GM18526 (cell line): ENCODE measurements around the gene GNG2.

ENCODE experiments used
- POLR2A ChIP-seq: IDR thresholded peaks from 3 replicates; pipeline ENCODE4 v1.6.1; 2011; ENCODE audit not compliant: insufficient read length; ENCODE audit errors: extremely low read depth

GNG2 gene

DNA sequence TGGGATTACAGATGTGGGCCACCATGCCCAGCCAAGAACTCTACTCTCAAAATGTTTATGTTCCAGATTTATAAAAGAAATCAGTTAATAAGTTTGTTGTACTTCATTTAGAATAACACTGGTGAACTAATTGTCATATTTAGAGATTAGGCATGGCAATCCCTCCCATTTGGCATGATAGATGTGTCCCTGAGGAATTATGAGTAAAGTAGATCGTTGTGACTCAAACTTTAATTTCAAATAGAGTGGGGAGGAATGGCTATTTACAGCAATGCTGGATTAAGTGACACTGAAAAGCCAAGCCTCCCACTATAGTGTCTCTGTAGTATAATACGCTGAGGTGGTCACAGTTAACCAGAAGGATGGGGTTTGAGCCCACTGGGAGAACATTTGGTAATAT lies 89.6 kb downstream of the GNG2 start:
- TF ChIP-seq POLR2A: no peak

DNA sequence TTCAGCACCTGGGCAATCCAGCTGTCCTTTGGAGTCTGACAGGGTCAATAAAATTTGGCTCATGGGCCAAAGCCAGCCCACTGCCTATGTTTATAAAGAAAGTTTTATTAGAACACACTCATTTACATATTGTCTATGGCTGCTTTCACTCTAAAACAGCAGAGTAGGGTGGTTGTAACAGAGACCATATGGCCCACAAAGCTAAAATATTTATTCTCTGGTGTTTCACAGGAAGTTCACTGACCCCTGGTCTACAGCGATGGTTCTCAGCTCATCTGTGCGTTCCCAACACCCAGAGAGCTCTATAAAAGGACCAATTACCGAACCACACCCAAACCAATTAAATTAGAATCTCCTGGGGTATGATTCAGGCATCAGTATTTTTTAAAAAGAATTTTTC lies 91.2 kb downstream of the GNG2 start:
- TF ChIP-seq POLR2A: no peak

DNA sequence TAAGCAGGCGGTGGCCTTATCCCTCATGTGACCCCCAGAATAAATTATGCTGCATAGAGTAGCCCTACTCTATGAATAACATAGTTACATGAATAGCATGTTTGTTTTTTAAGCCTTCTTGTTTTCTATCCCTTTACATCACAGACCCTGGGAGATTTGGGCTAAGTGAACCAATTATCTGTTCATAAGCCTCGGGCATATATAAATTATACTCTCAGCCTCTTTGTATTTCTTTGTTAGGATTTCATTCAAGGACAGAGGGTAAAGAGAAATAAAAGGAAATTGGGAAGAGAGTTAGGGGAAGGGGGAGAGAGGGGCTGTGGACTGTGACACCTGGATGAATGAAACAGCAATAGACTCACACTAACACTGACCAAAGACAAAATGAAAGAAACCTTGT lies 93.6 kb downstream of the GNG2 start:
- TF ChIP-seq POLR2A: no peak

DNA sequence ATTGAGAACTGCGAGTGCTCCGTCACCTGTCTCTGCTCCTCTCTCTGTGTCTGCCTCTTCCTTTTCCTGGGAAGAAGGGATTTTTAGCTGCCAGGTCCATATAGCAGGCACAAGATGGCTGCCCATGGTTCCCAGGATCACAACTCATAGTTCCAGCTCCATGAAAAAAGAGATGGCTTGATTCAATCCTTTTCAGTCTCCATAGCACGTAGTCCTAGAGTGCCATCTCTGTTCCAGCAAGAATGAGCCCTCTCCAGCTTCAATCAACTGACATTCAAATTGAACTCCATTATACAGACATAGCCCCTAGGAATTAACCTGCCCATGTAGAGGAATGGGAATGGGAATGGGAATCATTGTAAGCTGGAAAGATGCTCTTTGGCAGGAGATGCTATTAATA lies 94.2 kb downstream of the GNG2 start:
- TF ChIP-seq POLR2A: no peak

DNA sequence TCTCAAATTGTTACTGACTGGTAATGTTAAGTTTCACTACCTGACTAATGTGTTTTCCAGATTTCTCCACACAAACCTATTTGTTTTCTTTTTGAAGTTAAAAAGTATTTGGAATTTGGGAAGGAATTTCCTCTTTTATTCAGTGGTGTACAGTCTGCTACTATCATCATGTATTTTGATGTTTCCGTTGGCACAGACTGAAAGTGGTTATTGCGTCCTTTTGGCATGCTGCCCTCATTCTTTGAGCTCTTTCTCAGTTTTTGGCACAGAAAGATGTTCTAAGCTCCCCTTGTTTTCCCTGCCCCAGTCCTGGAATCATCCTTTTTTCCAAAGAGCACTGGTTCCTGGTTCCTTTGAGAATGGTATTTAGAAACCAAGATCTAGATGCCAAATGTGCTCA lies 97.5 kb downstream of the GNG2 start:
- TF ChIP-seq POLR2A: no peak

DNA sequence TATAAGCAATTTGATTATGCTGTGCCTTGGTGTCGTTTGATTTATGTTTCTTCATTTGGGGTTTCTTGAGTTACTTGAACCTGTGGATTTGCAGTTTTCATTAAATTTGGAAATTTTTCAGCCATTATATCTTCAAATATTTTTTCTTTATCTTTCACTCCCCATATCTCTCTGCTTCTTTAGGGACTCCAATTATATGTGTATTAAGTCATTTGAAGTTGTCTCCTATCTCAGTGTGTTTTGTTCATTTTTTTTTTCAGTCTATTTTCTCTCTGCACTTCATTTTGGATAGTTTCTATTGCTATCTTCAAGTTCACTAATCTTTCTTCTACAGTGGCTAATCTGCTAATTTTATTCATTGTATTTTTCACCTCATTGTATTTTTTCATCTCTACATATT lies 99.5 kb downstream of the GNG2 start:
- TF ChIP-seq POLR2A: no peak

DNA sequence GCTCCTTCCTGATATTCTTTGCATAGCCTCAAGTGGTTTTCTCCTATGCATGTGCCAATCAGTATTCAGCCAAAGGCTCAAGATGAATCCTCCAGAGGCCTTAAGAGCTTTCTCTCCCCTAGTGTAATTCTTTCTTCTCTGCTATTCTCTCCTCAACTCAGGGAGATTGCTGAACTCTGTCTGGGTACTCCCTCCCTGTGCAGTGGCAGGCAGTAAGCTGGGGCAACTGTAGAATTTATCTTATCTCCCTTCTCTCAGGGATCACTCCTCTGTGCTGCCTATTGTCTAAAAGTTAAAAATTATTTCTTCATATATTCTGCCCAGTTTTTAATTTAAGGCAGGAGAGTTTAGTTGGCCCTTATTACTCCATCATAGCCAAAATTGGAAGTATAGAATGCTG lies 100.5 kb downstream of the GNG2 start:
- TF ChIP-seq POLR2A: no peak

DNA sequence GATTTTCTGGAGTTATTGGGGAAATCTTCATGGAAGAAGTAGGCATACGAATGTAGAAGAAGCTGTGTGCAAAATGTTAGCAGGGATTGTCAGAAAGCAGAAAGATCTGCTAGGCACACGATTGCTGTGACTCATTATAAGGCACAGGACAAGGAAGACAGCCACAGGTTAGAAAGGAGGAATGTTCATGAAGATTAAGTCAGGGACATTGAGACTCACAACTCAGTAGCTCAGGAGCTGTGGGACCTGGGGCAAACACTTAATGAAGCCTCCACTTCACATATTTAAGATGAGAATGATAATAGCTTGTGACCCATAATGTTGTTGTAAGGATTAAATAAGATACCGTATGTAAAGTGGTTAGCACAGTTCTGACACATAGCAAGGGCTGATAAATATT lies 102.3 kb downstream of the GNG2 start:
- no peak for TF ChIP-seq POLR2A

DNA sequence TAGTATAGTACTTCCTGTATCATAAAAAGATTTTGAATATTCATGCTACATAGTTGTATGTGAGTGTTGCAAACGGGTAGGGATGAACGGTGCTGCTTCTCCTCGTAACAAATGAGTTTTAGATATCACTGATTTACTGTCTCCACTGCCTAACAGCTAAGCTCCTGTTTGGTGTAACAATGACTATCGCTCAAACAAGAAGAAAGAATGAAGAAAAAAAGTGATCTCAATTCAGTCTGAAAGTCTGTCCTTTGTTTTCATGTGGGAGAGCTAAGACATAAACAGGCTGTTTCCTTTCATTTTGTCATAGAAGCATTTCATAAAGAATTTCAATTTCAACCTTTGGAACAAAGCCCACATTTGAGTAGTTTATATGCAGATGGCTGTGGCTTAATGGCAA lies 102.9 kb downstream of the GNG2 start:
- TF ChIP-seq POLR2A: no peak

DNA sequence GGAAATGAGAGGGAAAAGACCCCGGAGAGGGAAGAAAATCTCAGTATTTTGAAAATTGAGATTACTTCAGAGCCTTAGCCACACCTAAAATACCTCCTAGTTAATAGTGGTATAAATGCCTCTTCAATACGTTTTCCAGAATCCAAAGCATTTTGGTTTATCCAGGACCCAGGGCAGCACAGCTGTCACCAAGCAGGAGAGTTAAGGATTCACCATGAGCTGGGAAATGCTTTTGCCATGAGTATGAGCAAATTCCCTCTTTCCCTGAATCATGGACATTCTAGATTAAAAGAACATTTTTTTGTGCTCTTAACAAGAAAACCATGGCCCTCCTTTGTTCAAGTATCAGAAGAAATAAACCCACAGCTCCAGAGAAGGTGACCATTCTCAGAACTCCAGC lies 107.1 kb downstream of the GNG2 start:
- no peak for TF ChIP-seq POLR2A

DNA sequence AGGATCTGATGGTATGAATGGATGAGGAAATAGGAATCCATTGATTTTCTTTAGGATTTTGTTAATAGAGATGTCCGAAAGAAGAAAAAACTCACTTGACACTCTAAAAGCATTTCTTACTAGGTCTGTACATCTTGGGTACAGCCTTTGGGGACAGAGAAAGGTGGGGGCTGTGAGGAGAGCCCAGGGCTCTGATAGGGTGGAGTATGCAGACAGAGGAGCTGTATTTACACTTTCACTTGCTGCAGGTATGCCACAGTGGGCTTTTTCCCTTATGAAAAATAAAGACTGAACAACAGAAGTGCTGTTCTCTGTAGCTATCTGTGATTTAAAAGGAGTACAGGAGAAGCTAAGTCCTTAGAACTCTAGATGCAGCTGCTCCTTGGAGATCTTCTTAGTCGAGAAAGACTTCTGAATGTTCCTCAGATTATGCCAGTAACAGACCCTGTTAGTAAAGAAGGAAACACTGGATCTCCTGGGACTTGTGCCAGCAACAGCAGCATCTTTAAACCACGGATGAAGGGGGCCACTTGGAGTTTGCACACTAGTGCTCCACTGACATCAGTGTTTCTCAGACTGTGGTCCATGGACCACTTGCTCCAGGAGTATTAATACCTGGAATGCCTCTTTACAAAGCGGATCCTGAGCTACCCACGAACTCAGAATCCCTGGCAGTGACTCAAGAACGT lies 109.6 kb downstream of the GNG2 start:
- no peak for TF ChIP-seq POLR2A

DNA sequence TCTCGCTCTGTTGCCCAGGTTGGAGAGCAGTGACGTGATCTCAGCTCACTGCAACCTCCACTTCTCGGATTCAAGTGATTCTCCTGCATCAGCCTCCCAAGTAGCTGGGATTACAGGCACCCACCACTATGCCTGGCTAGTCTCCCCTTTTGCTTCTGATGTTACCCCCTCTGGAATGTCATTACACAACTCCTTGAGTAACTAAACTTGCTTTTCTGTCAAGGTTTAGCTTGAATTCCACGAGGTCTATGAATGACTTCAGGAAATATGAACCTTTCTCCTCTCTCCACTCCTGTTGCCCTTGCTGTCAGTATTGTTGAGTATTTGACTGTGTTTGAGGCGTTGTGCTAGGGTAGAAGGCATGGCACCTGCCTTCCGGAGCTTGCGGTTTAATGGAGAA lies 112.2 kb downstream of the GNG2 start:
- no peak for TF ChIP-seq POLR2A

DNA sequence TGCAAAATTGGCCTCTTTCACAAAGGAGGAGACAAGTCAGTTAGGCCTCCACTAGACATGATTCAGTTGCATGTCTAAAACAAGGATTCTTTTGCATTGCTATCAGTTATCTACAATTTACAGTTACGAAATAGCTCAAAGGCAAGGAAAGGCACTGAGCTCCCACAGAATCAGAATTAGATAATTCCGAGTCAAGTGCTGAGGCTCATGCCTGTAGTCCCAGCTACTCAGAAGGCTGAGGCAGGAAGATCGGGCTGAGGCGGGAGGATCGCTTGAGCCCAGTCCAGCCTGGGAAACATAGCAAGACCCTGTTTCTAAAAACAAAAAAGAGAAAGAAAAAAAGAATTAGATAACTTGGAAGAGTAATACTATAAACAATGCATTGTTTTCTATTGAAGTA lies 116.7 kb downstream of the GNG2 start:
- TF ChIP-seq POLR2A: no peak

DNA sequence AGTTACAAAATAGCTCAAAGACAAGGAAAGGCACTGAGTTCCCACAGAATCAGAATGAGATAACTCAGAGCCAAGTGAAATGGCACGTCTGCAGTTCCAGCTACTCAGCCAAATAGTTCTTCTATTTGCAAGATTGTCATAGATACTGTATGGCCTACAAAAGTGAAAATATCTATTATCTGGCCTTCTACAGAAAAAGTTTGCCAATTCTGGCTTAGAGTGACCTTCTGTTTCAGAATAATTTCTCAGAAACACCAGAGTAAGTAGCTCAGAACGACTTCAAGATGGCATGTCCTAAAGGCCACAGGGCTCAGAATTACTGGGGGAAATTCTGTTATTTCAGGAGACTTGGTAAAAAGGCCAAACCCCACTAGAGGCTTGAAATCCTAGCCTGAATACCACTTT lies 118.3 kb downstream of the GNG2 start:
- TF ChIP-seq POLR2A: no peak

DNA sequence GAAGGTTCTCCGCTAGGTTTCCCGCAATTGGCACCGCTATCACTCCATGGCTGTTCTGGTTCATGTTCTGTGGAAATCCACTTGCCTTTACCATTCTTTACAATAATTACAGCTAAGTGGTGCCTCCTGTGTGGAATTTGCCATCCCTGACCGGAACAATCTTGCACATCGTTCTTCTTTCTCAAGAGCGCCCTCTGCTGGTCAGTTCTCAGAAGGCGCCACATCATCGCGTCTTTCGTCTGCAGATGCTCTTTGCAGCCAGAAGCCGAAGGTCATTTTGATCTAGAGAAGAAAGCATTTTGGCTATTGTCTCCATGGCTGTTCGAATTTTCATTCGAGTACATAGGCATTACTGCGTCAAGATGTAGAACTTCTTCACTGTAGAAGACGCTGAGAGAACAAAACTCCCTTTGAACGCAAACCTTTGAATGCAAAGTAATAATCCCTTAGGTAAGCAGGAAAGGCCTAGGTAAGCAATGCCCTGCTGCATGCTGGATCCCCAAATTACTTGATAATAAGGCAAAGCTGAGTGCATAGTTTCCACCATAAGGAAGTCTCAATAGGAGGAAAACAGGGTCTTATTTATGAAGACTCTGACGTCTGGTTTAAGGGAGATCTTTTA lies 118.8 kb downstream of the GNG2 start:
- TF ChIP-seq POLR2A: no peak

DNA sequence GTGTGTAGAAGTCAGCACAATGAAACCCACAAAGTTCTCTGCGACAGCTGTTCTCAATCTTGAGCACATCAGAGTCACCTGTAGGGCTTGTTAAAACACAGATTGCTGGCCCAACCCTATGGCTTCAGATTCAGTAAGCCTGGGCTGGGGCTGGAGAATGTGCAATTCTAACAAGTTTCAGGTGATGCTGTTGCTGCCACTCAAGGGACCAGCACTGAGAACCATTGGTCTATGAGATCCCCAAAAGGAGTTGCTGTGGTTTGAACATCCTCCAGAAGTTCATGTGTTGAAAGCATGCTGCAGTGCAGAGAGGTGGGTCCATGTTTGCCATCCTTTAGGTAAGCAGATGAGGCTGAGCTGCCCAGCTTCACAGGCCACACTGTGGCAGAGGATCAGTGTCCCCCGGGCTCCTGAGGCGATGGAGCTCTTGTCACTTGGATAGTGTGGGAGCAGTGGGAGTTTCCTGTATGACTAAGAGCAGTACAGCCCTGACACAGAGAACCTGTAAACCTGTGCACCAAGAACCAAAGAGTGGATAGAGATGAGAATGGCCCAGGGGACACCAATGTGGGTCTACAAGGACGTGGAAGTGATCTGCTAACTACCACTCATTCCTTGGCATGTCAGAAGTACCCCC lies 120.9 kb downstream of the GNG2 start:
- TF ChIP-seq POLR2A: no peak

DNA sequence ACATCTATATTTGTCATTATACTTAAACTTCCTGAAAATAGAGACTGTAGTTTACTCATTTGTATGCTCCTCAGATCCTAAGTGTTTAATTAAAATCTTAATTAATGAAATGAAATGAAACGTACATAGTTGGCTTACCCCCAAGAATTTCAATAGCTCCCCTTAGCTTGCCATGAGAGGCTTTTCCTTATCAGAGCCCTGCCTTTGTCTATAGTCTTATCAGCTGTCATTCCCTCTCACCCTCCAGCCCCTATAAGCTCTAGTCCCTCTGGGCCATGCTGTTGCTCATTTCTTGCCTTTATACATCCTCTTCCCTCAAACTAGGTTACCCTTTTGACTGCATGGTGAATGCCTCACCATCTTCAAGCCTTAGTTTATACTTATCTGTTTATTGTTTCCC lies 127.8 kb downstream of the GNG2 start:
- no peak for TF ChIP-seq POLR2A
